MCF 10A (cell line): ENCODE results near the gene C20orf204. TPM values are rescaled to one million over a fixed set of nuclear protein-coding genes. Genes with fewer than 3 reads are reported as not detected.

Experiments
- BruUV-seq: library from RNA; stranded (reverse); fragments of 400-500 nt; replicated peaks from 2 replicates; lab custom pipeline; 2021; lab: Mats Ljungman, UMichigan
- CTCF ChIA-PET: fragments of 300-600 bp; sonication (Branson Sonifier 250); formaldehyde crosslinking; extraction: SDS; loops from one replicate; lab custom pipeline; 2021; ENCODE audit warnings: antibody characterized with exemption, inconsistent platforms; lab: Yijun Ruan, JAX
- POLR2A ChIA-PET: fragments of 300-600, 350-650 bp; sonication (Branson Sonifier 250); formaldehyde crosslinking; extraction: SDS; loops from one replicate; lab custom pipeline; 2020; ENCODE audit warnings: antibody characterized with exemption, inconsistent platforms; lab: Yijun Ruan, JAX
- DNase-seq: peaks from one replicate; pipeline ENCODE4 v3.0.0-alpha.2; 2018; ENCODE audit not compliant: unreplicated experiment
- H3K27ac Mint-ChIP-seq: one replicate; pipeline ENCODE4 v1.8.0; 2022; ENCODE audit warnings: mild to moderate bottlenecking, low read depth, mixed read lengths; ENCODE audit not compliant: unreplicated experiment
- H3K27me3 Mint-ChIP-seq: one replicate; pipeline ENCODE4 v1.8.0; 2022; ENCODE audit warnings: mixed read lengths; ENCODE audit not compliant: insufficient read depth, unreplicated experiment
- H3K36me3 Mint-ChIP-seq: one replicate; pipeline ENCODE4 v1.8.0; 2022; ENCODE audit warnings: mild to moderate bottlenecking, moderate library complexity, mixed read lengths; ENCODE audit not compliant: insufficient read depth, unreplicated experiment
- H3K4me1 Mint-ChIP-seq: one replicate; pipeline ENCODE4 v1.8.0; 2022; ENCODE audit warnings: mixed read lengths; ENCODE audit not compliant: insufficient read depth, unreplicated experiment
- H3K4me3 Mint-ChIP-seq: one replicate; pipeline ENCODE4 v1.8.0; 2022; ENCODE audit warnings: mild to moderate bottlenecking, moderate library complexity, mixed read lengths; ENCODE audit not compliant: unreplicated experiment
- H3K9me3 Mint-ChIP-seq: one replicate; pipeline ENCODE4 v1.8.0; 2022; ENCODE audit warnings: mixed read lengths; ENCODE audit not compliant: unreplicated experiment
- CTCF ChIP-seq: fragments of 200-600 bp; IDR thresholded peaks from one replicate; pipeline ENCODE4 v1.8.0; 2022; ENCODE audit warnings: antibody characterized with exemption, mild to moderate bottlenecking; ENCODE audit not compliant: unreplicated experiment
- intact Hi-C: fragments of 100-400 bp; cut with micrococcal nuclease; formaldehyde crosslinking; loops from 2 replicates; pipeline ENCODE4 v1.14.1; 2022
- total RNA-seq: library from RNA; stranded (reverse); gene quantifications from 2 replicates; pipeline ENCODE4 v1.2.3, GENCODE V29; 2022

The C20orf204 gene
- total RNA-seq, 1 experiment from 2014 or later: 1.1 TPM

DNA sequence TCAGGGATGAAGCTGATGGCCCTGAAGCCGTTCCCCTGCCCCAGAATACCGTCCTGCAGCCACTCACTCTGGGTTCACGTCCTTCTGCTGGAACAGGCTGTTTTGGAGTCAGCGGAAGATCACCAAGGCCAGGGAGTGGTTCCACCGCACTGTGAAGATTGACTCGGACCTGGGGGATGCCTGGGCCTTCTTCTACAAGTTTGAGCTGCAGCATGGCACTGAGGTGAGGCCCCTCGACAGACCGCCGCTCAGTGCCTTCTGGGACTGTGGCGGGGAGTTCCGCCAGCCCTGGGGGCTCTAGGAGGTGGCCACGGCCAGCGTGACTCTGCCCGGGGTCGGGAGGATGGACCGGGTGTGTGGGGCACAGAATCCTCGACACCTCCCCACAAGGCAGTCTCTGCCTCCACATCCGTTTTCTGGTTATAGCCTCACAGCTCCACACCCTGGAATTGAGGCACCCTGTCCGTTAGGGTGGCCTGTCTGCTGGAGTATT is 4.1 kb upstream of the C20orf204 start:
- BruUV-seq: no TSS peak
- no peak overlapping the region for H3K27ac Mint-ChIP-seq
- no peak for DNase-seq
- no peaks in the 10 kb centered on the region for H3K27me3 Mint-ChIP-seq
- no peak overlapping the region for H3K4me3 Mint-ChIP-seq
- ChIA-PET CTCF (interaction anchor here (1.0 kb wide), 1 partner anchor 89 kb away, joined by 4 read pairs; no protein-coding TSS in a partner anchor), POLR2A (interaction anchor here (1.1 kb wide), 1 partner anchor 9 kb away, joined by 3 read pairs; no protein-coding TSS in a partner anchor)
- H3K4me1 Mint-ChIP-seq: no peaks in the 10 kb centered on the region
- no peaks in the 10 kb centered on the region for H3K9me3 Mint-ChIP-seq
- intact Hi-C loops: no loop called here
- H3K36me3 Mint-ChIP-seq: peaks cover 82% of the 10 kb centered on the region
- no peak for TF ChIP-seq CTCF

GRCh38 chr20:64032706-64033624 is 3.0 kb upstream of the C20orf204 start:
- intact Hi-C loops: no loop called here
- no TSS peak for BruUV-seq
- Mint-ChIP-seq H3K36me3 (peaks cover 72% of the 10 kb centered on the region), H3K4me1 (no peaks in the 10 kb centered on the region), H3K9me3 (no peaks in the 10 kb centered on the region), H3K4me3 (no peak overlapping the region), H3K27me3 (no peaks in the 10 kb centered on the region), H3K27ac (no peak overlapping the region)
- CTCF ChIA-PET: interaction anchor here (0.6 to 1.2 kb wide), 4 partner anchors 25 to 772 kb away, joined by 3 to 5 read pairs (median 3); no protein-coding TSS in a partner anchor
- TF ChIP-seq CTCF: no peak
- no peak for DNase-seq
- POLR2A ChIA-PET: interaction anchor here (0.6 to 1.5 kb wide), 5 partner anchors 30 to 250 kb away, joined by 3 to 6 read pairs (median 4); partner anchors contain the start of genes PRPF6 and TCEA2

DNA sequence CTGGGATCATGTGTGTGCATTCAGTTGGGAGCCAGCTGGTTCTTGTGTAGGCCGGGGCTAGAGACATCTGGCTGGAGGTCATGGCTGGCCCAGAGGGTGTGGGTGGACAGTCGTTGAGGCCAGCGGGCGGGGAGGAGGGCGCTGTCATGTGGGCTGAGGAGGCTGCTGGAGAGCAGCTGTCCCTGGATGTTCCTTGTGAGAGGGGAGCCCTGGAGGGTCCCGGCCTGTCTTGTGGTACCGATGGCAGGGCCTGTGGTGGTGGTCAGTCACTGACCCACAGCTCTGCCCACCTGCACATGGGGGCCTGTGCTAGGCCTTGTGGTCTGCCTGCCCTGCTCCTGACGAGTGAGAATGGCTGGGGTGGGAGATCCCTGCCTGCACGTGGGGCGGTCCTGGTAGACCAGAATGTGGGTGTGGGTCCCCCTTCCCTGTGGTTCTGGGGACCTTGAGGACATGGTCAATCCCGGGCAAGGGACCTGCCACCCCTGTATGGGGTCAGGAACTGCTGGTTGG is 1.9 kb upstream of the C20orf204 start:
- ChIA-PET POLR2A (interaction anchor here (0.6 to 1.5 kb wide), 7 partner anchors 15 to 335 kb away, joined by 3 to 6 read pairs (median 4); partner anchors contain the start of genes PRPF6, SOX18 and TCEA2), CTCF (interaction anchor here (0.7 to 1.2 kb wide), 2 partner anchors 45 to 87 kb away, joined by 3 to 4 read pairs; no protein-coding TSS in a partner anchor)
- Mint-ChIP-seq H3K4me1 (no peaks in the 10 kb centered on the region), H3K27ac (no peak overlapping the region), H3K9me3 (no peaks in the 10 kb centered on the region), H3K36me3 (peaks cover 61% of the 10 kb centered on the region), H3K27me3 (no peaks in the 10 kb centered on the region), H3K4me3 (no peak overlapping the region)
- no TSS peak for BruUV-seq
- intact Hi-C loops: no loop called here
- no peak for DNase-seq
- no peak for TF ChIP-seq CTCF
